Esophagus squamous epithelium (tissue), 5 donors: ENCODE results near the gene WDR54. TPM values are rescaled to one million over a fixed set of nuclear protein-coding genes. Genes with fewer than 3 reads are reported as not detected.
A peak's percentile ranks its signal among the peaks of the same experiment; 100 is the strongest.
"Not testable (repeated sequence)": the region's sequence is repeated elsewhere in the genome, so short reads cannot be mapped to it uniquely, and the experiment has no call there.

Experiments
- DNase-seq: peaks from one replicate; lab custom pipeline; 2025; lab: John Stamatoyannopoulos, UW
- H3K27ac ChIP-seq, 4 donors: fragments of 200-600 bp; sonication (generic); one replicate each; pipeline ENCODE4 v1.5.1; 2016 to 2019; ENCODE audit warnings: mild to moderate bottlenecking in 1 of 4
- H3K27me3 ChIP-seq, 4 donors: fragments of 200-600 bp; sonication (generic); 1 replicate in 3 of 4; 2 replicates in 1 of 4; pipeline versions ENCODE4 v1.5.1 to v1.6.0; 2017 to 2021; ENCODE audit warnings: antibody characterized with exemption in 1 of 4
- H3K36me3 ChIP-seq, 3 donors: fragments of 200-600 bp; sonication (generic); one replicate each; pipeline ENCODE4 v1.5.1; 2016 to 2019
- H3K4me1 ChIP-seq, 3 donors: fragments of 200-600 bp; sonication (generic); one replicate each; pipeline ENCODE4 v1.5.1; 2017 to 2019
- H3K4me3 ChIP-seq, 4 donors: fragments of 200-600 bp; sonication (generic); 1 replicate in 3 of 4; 2 replicates in 1 of 4; pipeline ENCODE4 v1.5.1; 2016 to 2019; ENCODE audit warnings: mild to moderate bottlenecking in 2 of 4, moderate library complexity in 1 of 4
- H3K9me3 ChIP-seq, 3 donors: fragments of 200-600 bp; sonication (generic); one replicate each; pipeline ENCODE4 v1.5.1; 2016 to 2019
- POLR2A ChIP-seq, 4 donors: fragments of 450-650 bp; IDR thresholded peaks; one replicate each; pipeline ENCODE4 v1.6.1; 2017; ENCODE audit warnings: antibody characterized with exemption in 4 of 4, mild to moderate bottlenecking in 4 of 4, moderate library complexity in 3 of 4
- WGBS, 2 donors: methylation state at CpG; one replicate each; pipeline ENCODE4 v1.1.5; 2018; 5-methylcytosine and 5-hydroxymethylcytosine counted together
- intact Hi-C: fragments of 100-400 bp; cut with DNase I; formaldehyde crosslinking; loops from one replicate; pipeline ENCODE4 v1.15.0; 2022
- total RNA-seq, 4 donors: library from RNA; depleted of rRNA; stranded (reverse); fragments of >200 nt; gene quantifications; one replicate each; pipeline ENCODE4 v1.1.0, GENCODE V29; 2016
- TF ChIP-seq, protein P1 (sequence below), 6 experiments: fragments of 450-650 bp in 4 of 6; fragments of 200-600 bp in 2 of 6; sonication (generic) in 2 of 6; IDR thresholded peaks; one replicate each; pipeline ENCODE4 v1.5.1; 2016 to 2019; ENCODE audit warnings: antibody characterized with exemption in 6 of 6, mild to moderate bottlenecking in 4 of 6, moderate library complexity in 4 of 6
- donor health status: DM: yes; HTN: yes; CAD: no.

Gene WDR54
- total RNA-seq, 4 donors from 2014 or later, result 3.1 to 9.1 (median 6.0) TPM

DNA sequence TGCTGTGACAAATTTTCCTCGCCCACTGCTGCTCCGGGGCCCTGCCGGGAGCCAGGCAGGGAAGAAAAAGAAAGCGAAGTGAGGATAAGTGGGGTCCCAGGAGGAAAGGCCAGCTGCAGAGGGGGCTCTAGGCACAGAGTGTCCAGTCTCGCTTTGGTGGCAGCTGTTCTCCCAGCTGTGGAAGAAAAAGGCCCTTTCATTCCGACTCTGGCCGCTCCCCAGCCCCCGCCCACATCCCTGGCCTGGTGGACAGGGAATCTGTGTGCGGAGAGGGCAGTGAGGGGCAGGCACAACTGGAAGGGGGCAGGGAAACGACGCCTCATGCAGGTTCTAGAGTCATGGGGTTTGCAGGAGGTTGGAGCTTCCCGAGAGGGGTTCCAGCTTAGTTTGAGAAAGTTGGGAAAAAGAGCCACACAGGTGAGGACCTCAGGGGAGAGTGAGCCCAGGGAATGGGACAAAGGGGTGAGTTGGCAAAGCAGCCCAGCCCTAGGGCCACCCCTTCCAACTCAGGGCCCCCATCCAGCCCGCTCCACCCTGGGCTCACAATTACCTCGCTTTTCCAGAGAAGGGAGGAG is 18.4 kb downstream of the WDR54 start:
- intact Hi-C loops, result no loop called here
- 13 to 14% methylated on average over 11 of the region's 14 CpGs for WGBS, 2 donors

DNA sequence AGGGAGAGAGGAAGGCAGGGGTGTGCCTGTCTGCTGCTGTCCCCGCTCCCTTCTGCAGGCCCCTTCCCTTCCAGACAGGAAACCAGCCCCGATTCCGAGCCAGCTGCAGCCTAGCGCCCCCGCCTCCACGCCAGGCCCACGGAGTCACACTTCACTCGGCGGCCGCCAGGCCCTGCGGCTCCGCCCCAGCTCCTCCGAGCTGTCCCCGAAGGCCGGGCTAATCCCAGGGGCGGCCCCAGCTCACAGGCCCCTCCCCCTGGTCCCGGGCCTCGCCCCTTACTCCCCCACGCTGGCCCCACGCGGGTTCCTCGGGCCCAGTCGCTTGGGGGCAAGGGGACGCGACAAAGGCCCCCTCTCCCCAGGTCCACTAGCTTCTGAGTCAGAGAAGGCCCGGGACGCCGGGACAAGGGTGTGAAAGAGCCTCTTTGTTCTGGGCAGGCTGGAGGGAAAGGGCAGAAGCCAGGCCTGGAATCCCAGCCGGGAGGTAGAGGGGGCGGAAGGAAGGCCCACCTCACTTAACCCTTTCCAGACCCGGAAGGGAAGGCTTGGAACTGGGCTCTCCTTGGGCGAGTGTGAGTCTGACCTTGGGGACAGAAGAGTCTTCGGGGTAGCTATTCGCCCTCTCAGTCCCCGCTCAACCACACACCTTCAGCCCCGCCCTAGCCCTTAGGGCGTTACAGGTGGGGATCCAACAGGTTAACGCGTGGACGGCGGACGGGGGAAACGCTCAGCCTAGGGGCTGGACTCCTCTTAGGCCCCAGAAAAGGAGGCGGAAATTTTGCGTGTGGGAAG is 19.0 kb downstream of the WDR54 start:
- peak overlapping the region; percentile 86 to 89 (median 87) for H3K27ac ChIP-seq
- TF ChIP-seq POLR2A (IDR thresholded peaks at IDR 0.05), result peak in 1 of 4 donors; percentile 31
- TF ChIP-seq, protein P1, sequence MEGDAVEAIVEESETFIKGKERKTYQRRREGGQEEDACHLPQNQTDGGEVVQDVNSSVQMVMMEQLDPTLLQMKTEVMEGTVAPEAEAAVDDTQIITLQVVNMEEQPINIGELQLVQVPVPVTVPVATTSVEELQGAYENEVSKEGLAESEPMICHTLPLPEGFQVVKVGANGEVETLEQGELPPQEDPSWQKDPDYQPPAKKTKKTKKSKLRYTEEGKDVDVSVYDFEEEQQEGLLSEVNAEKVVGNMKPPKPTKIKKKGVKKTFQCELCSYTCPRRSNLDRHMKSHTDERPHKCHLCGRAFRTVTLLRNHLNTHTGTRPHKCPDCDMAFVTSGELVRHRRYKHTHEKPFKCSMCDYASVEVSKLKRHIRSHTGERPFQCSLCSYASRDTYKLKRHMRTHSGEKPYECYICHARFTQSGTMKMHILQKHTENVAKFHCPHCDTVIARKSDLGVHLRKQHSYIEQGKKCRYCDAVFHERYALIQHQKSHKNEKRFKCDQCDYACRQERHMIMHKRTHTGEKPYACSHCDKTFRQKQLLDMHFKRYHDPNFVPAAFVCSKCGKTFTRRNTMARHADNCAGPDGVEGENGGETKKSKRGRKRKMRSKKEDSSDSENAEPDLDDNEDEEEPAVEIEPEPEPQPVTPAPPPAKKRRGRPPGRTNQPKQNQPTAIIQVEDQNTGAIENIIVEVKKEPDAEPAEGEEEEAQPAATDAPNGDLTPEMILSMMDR (IDR thresholded peaks at IDR 0.05), result peak in 3 of 6 experiments; percentile 38 to 51 (median 40)
- DNase-seq, result no peak
- peak overlapping the region; percentile 44 to 76 (median 60) for H3K4me3 ChIP-seq
- H3K36me3 ChIP-seq, result peaks cover 0 to 12% (median 0%) of the 10 kb centered on the region in 3 donors
- no peaks in the 10 kb centered on the region for H3K9me3 ChIP-seq
- H3K27me3 ChIP-seq, result peaks cover 0 to 21% (median 0%) of the 10 kb centered on the region in 4 donors
- intact Hi-C loops, result no loop called here
- 34 to 40% methylated on average over 2 to 5 of the region's 45 CpGs for WGBS, 2 donors
- H3K4me1 ChIP-seq, result peaks cover 14 to 73% (median 15%) of the 10 kb centered on the region in 3 donors

More for the DNA sequence above, 18.4 kb downstream of the WDR54 start:
- no peak for DNase-seq
- peaks cover 0 to 17% (median 0%) of the 10 kb centered on the region in 3 donors for H3K36me3 ChIP-seq
- peaks cover 14 to 73% (median 15%) of the 10 kb centered on the region in 3 donors for H3K4me1 ChIP-seq
- H3K9me3 ChIP-seq, result no peaks in the 10 kb centered on the region
- H3K4me3 ChIP-seq, result peak overlapping the region; percentile 44 to 76 (median 60)
- H3K27me3 ChIP-seq, result peaks cover 0 to 21% (median 0%) of the 10 kb centered on the region in 4 donors
- TF ChIP-seq, protein P1 (IDR thresholded peaks at IDR 0.05), result no peak
- no peak for TF ChIP-seq POLR2A (IDR thresholded peaks at IDR 0.05)
- H3K27ac ChIP-seq, result peak overlapping the region; percentile 86 to 89 (median 87)

GRCh38 chr2:74441170-74441689 is 19.7 kb downstream of the WDR54 start:
- no peaks in the 10 kb centered on the region for H3K9me3 ChIP-seq
- WGBS, 2 donors, result 18 to 42% methylated on average over 6 to 12 of the region's 33 CpGs
- peak overlapping the region; percentile 86 to 89 (median 87) for H3K27ac ChIP-seq
- no peak for DNase-seq
- TF ChIP-seq, protein P1 (IDR thresholded peaks at IDR 0.05), result no peak
- TF ChIP-seq POLR2A (IDR thresholded peaks at IDR 0.05), result peak in 1 of 4 donors; percentile 2
- H3K36me3 ChIP-seq, result peaks cover 0 to 5% (median 0%) of the 10 kb centered on the region in 3 donors
- peaks cover 0 to 21% (median 0%) of the 10 kb centered on the region in 4 donors for H3K27me3 ChIP-seq
- peak overlapping the region; percentile 44 to 76 (median 60) for H3K4me3 ChIP-seq
- peaks cover 14 to 69% (median 15%) of the 10 kb centered on the region in 3 donors for H3K4me1 ChIP-seq
- intact Hi-C loops, result no loop called here

GRCh38 chr2:74441690-74442482 is 20.4 kb downstream of the WDR54 start, which contains the start of gene RTKN:
Gene RTKN (minus strand): TSS chr2:74441937. CDS start chr2:74441816, 121 bp downstream.
- no peaks in the 10 kb centered on the region for H3K36me3 ChIP-seq
- H3K9me3 ChIP-seq, result no peaks in the 10 kb centered on the region
- intact Hi-C loops, result no loop called here
- peak within 1 kb of the TSS; percentile 44 to 76 (median 60) for H3K4me3 ChIP-seq
- H3K27ac ChIP-seq, result peak within 1 kb of the TSS; percentile 86 to 89 (median 87)
- peaks cover 14 to 63% (median 15%) of the 10 kb centered on the region in 3 donors for H3K4me1 ChIP-seq
- WGBS, 2 donors, result 7 to 28% methylated on average over 4 to 36 of the region's 75 CpGs
- H3K27me3 ChIP-seq, result peaks cover 0 to 21% (median 0%) of the 10 kb centered on the region in 4 donors
- no peak for DNase-seq
- TF ChIP-seq, protein P1 (IDR thresholded peaks at IDR 0.05), result peak in 2 of 6 experiments; percentile 16 to 39
- TF ChIP-seq POLR2A (IDR thresholded peaks at IDR 0.05), result peak in 2 of 4 donors; percentile 10 to 52

DNA sequence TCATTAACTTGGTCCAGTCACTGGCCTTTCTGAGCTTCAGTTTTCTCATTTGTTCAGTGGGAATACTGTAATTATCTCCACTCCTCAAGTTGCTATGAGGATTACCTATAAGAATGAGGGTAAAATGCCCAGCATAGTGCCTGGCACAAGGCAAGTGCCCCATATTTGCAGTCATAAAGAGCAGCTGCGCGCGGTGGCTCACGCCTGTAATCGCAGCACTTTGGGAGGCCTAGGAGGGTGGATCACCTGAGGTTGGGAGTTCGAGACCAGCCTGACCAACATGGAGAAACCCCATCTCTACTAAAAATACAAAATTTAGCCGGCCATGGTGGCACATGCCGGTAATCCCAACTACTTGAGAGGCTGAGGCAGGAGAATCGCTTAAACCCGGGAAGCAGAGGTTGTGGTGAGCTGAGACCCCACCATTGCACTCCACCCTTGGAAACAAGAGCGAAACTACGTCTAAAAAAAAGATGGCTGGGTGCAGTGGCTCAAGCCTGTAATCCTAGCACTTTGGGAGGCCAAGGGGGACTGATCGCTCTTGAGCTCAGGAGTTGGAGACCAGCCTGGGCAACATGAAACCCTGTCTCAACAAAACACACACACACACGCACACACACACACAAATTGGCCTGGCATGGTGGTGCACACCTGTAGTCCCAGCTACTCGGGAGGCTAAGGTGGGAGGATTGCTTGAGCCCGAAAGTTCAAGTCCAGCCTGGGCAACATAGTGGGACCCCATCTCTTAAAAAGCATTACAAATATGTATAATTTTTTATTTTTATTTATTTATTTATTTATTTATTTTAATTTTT is 21.2 kb downstream of the WDR54 start:
- intact Hi-C loops, H3K36me3 ChIP-seq, H3K9me3 ChIP-seq, DNase-seq: not testable (repeated sequence)
- Histone ChIP-seq H3K4me3 (peak overlapping the region; percentile 44 to 76 (median 60)), H3K27me3 (peaks cover 0 to 21% (median 0%) of the 10 kb centered on the region in 4 donors), H3K4me1 (peaks cover 14 to 55% (median 15%) of the 10 kb centered on the region in 3 donors), H3K27ac (peak overlapping the region; percentile 86 to 89 (median 87))
- WGBS, 2 donors, result 87 to 94% methylated on average over 5 to 15 of the region's 16 CpGs
